Measurements from ENCODE around the gene SCAF8.
"Not testable (repeated sequence)": the region's sequence is repeated elsewhere in the genome, so short reads cannot be mapped to it uniquely, and the experiment has no call there.

The SCAF8 gene

GRCh38 chr6:154736618-154737259 lies 3.5 kb downstream of the SCAF8 start:
- DNase-seq (ENCODE audit: low spot score), result no peak

GRCh38 chr6:154737424-154737823 lies 4.2 kb downstream of the SCAF8 start:
- no peak for DNase-seq (ENCODE audit: low spot score)

DNA sequence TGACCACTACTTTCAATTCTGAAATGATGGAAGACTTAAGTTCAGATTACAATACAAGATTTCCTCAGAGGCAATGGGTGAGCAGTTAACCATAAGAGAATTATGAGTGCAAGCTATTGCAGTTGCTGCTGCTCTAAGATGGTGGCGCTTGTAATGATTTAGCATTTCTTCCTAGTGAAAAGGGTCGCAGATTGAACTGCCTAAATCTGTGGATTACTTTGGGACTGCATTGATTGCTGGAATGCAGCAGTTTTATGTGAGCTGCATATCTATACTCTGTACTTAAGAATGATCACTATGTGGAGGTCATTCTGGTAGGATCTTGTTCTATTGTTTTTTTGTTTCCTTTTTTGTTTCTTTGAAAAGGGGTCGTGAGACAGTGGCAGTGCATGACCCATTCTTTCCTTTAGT lies 5.3 kb downstream of the SCAF8 start:
- DNase-seq (ENCODE audit: low spot score), result no peak

DNA sequence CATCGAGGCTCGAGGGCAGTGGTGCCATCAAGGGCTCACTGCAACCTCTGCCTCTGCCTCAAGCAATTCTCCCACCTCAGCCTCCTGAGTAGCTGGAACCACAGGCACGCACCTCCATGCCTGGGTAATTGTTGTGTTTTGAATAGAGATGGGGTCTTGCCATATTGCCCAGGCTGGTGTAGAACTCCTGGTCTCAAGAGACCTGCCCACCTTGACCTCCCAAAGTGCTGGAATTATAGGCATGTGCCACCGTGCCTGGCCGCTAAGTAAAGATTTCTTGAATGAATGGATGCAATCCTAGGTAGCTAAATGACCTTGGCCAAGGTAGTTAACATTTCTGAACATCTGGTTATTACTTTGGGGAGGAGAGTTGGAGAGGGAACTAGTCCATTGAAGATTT lies 7.4 kb downstream of the SCAF8 start:
- DNase-seq (ENCODE audit: low spot score), result no peak

DNA sequence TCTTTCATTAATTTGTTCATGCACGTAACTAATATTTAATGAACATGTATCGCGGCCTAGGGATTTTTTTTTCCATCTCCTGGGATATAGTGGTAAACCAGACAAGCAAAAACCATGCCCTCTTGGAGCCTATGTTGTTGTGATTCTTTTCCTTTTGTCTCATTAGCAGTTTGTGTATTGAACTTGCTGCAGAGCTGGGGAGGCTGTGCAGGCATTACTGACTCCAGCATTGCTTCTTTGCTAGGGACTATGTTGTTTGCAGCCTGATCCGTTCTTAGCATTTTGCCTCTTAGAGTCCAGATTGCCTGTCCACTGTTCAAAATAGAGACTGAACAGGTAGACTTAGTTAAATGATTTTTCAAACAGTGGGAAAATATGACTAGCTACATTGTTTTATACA lies 9.7 kb downstream of the SCAF8 start:
- DNase-seq (ENCODE audit: low spot score), result no peak

DNA sequence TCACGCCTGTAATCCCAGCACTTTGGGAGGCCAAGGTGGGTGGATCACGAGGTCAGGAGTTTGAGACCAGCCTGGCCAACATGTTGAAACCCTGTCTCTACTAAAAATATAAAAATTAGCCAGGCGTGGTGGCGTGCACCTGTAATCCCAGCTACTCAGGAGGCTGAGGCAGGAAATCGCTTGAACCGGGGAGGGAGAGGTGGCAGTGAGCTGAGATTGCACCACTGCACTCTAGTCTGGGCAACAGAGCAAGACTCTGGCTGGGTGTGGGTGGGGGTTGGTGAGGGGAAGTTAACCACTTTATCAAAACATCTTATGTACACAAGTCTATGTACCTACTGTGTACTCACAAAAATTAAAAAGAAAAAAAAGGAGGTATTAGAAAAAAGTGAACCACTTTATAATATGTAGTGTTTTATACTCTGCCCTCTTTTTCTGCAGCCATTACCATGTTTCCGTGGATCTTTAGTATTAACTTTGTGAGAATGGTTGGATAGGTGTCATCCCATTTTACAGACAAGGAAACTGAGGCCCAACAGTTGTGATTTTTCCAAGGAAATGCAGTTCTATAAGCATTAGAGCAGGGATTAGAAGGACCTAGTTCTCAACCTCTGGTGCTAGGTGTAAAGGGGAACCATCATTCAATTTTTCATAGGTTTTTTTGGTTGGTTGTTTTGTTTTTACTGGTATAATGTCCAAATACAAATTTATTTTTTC lies 11.0 kb downstream of the SCAF8 start:
- DNase-seq (ENCODE audit: low spot score), result not testable (repeated sequence)

DNA sequence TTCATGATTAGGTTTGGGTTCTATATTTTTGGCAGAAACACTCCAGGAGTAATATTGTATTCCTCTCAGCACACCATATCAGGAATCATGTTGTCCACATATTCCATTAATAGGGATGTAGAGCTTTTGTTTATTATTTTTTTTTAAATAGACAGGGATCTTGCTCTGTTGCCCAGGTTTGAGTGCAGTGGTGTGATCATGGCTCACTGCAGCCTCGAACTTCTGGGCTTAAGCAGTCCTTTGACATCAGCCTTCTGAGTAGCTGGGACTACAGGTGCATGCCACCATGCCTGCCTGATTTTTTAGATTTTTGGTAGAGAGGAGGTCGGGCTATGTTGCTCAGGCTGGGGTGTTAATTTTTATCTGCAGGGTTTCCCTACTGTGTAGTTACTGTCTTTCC lies 12.0 kb downstream of the SCAF8 start:
- DNase-seq (ENCODE audit: low spot score), result no peak

DNA sequence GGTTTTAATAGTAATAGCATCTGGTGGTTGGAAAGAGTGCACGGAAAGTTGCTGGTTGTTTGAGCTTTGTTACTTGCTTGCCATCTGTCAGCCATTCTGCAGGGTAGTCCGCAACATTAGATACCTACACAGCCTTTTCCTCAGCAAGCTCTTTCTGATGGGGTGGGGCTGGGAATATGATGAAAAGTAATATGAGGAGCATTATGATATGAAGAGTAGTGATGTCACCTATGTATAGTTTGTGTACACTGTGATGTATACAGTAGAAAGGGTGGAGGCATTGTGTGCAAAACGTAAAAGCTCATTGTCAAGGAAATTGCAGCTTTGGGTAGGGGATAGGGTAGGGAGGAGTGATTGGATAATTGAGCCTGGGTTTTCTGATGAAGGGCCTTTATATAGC lies 16.1 kb downstream of the SCAF8 start:
- no peak for DNase-seq (ENCODE audit: low spot score)

DNA sequence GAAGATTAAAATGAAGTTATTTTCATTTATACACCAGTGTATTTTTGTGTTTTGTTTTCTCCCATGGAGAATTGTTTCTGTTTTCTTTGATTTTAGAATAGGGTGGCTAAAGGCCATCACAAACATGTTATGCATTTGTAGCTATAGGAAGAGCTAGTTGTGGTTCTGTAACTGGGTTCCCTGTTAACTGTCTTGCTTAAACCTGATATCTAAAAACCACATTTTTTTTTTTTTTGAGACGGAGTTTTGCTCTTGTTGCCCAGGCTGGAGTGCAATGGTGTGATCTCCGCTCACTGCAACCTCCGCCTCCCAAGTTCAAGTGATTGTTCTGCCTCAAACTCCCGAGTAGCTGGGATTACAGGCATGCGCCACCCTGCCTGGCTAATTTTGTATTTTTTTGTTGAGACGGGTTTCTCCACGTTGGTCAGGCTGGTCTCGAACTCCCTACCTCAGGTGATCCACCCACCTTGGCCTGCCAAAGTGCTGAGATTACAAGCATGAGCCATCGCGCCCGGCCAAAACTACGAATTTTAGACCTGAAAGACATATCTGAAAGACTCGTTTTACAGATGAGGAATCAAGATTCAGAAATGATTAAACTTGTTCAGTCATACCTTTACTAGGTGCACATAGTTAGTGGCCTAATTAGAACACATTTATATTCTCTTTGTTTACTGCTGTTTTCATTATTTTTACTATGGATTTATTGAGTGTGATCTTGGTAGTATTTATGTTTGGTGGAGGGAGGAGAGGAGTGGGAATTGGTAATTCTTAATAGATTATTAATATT lies 18.0 kb downstream of the SCAF8 start:
- DNase-seq (ENCODE audit: low spot score), result no peak

- DNase-seq (ENCODE audit: low spot score), result no peak
Observed at GRCh38 chr6:154752022-154752421, 18.8 kb downstream of the SCAF8 start.

DNA sequence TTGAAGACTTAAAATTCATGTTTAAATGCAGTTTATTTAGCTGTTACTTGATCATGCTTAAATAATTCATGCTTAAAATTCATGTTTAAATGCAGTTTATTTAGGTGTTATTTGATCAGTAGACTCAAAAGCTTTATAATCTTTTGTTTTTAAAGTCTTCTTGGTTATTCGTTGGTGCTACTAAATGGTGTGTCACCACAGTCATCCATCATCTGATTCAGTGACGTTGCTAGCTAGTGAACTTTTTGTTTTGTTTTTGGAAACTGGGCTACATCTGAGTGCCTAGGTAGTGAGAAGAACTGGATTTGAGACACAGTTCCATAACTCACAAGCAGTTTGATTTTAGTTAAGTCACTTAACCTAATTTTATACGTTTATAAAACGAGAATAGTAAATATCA lies 20.9 kb downstream of the SCAF8 start:
- no peak for DNase-seq (ENCODE audit: low spot score)

GRCh38 chr6:154757352-154758050 lies 24.3 kb downstream of the SCAF8 start:
- no peak for DNase-seq (ENCODE audit: low spot score)

DNA sequence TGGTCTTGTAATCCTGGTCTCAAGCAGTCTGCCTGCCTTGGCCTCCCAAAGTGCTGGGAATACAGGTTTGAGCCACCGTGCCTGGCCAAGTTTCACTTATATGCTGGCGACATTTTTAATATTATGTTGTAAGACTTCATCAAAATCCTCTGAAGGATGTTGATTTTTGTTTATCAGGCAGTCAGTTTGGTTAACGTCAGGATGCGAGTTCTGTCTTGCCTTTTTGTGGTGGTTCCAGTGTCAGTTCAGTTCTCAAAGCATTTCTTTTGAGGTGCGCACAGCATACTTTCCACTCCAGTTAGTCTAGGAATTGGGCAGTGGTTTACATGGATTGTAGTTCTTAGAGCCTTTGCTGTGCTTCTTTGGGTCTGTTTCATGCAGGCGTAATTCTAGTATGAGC lies 24.9 kb downstream of the SCAF8 start:
- no peak for DNase-seq (ENCODE audit: low spot score)

GRCh38 chr6:154763650-154764049 lies 30.4 kb downstream of the SCAF8 start:
- DNase-seq (ENCODE audit: low spot score), result no peak

- DNase-seq (ENCODE audit: low spot score), result no peak
Observed at GRCh38 chr6:154765273-154765672, 32.1 kb downstream of the SCAF8 start.

- DNase-seq (ENCODE audit: low spot score), result no peak
Observed at GRCh38 chr6:154766288-154766687, 33.1 kb downstream of the SCAF8 start.

DNA sequence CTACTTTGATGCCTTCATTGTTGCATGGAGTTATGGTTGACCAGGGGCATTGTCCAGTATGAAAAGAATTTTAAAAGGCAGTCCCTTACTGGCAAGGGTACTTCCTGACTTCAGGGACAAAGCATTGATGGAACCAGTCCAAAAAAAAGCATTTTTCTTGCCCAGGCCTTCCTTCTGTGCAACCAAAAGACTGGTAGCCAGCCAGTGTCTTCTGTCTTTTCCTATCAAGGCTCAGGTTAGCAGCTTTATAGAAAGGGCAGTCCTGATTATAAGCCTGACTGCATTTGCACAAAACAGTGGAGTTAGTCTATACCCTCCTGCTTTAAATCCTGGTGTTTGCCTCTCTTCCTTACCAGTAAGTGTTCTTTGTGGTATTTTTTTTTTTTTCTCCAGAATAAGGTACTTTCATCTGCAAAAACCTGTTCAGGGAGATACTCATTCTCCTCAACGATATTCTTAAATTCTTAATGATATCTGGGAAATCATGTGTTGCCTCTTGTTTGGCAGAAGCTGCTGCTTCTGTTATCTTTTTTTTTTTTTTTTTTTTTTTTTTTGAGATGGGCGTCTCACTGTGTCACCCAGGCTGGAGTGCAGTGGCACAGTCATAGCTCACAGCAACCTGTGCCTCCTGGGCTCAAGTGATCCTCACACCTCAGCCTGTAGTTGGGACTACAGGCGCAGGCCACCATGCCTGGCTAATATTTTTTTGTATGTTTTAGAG lies 33.9 kb downstream of the SCAF8 start:
- no peak for DNase-seq (ENCODE audit: low spot score)

DNA sequence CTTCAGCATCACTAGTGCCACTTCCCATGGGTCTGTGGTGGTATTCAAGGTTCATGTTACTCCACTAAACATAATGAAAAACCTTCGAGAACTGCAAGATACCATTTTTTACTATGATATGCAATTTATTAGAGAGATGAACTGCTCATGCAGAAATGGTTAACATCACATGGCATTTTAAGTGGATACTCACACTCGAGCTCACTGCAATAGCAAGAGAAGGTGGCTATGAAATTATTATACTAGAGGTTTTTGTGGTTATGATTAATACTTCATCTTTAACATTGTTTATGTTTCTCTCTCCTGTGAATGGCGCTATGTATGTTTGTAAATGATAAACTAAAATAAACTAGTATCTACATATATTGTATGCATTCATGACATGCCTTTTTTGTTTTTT lies 35.1 kb downstream of the SCAF8 start:
- no peak for DNase-seq (ENCODE audit: low spot score)

- peak; percentile 79 for DNase-seq (ENCODE audit: low spot score)
Observed at GRCh38 chr6:154773610-154774089, 40.4 kb downstream of the SCAF8 start.

DNA sequence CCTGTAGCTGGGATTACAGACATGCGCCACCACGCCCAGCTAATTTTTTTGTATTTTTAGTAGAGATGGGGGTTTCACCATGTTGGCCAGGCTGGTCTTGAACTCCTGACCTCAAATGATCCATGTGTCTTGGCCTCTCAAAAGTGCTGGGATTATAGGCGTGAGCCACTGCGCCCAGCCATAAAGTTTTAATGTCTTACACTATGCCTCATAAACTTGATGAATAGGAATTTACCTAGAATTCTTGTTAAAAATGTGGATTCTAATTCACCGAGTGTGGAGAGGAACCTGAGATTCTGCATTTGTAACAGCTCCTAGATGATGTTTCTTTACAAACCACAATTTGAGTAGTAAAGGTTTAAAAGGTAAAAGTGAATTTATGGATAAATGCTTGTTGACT lies 45.9 kb downstream of the SCAF8 start:
- not testable (repeated sequence) for DNase-seq (ENCODE audit: low spot score)

DNA sequence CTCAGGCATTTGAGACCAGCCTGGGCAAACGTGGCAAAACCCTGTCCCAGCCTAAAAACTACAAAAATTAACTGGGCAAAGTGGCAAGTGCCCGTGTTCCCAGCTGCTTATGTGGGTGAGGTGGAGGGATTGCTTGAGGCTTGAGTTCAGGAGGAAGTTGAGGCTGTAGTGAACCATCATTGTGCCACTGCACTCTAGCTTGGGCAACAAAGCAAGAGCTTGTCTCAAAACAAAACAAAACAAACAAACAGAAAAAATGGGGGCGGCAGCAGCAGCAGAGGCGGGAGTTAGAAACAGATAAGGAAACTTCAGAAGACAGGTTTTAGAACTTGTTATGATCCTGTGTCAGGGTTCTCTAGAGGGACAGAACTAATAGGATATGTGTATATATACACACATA lies 49.0 kb downstream of the SCAF8 start:
- DNase-seq (ENCODE audit: low spot score), result no peak

GRCh38 chr6:154783229-154783628 lies 50.0 kb downstream of the SCAF8 start:
- no peak for DNase-seq (ENCODE audit: low spot score)

All from activated CD4-positive, alpha-beta T cell treated with anti-CD3 and anti-CD28 coated beads, Interleukin-2, Interleukin-4, amounts not matched to agents 100 ng/mL and 50 ng/mL, durations not matched to agents 16 hours and 8 hours (primary cell).